ENCODE data around the gene MRPS10. TPM values are rescaled to one million over a fixed set of nuclear protein-coding genes. Genes with fewer than 3 reads are reported as not detected.

The MRPS10 gene
- total and polyA plus RNA-seq, 7 donors: 27.7 to 41.4 (median 33.0) TPM

GRCh38 chr6:42259286-42259685, 41.6 kb upstream of the MRPS10 start:
- H3K27ac ChIP-seq: peak overlapping the region in 1 of 4 donors; percentile 16
- no peaks in the 10 kb centered on the region for H3K9me3 ChIP-seq
- peaks cover 0 to 23% (median 6%) of the 10 kb centered on the region in 4 donors for H3K4me1 ChIP-seq
- peaks cover 4 to 42% (median 8%) of the 10 kb centered on the region in 4 donors for H3K36me3 ChIP-seq
- 95 to 96% methylated on average over 31 of the region's 31 CpGs for WGBS, 2 donors
- no peak for TF ChIP-seq CTCF (IDR thresholded peaks at IDR 0.05)
- TF ChIP-seq POLR2AphosphoS5 (IDR thresholded peaks at IDR 0.05): no peak
- TF ChIP-seq POLR2A (IDR thresholded peaks at IDR 0.05): no peak
- TF ChIP-seq EP300 (IDR thresholded peaks at IDR 0.05): no peak
- H3K27me3 ChIP-seq: no peaks in the 10 kb centered on the region
- no peak overlapping the region for H3K4me3 ChIP-seq
- no peak for DNase-seq
- intact Hi-C loops (cut with DNase I): no loop called here

- intact Hi-C loops (cut with DNase I): no loop called here
- Histone ChIP-seq H3K4me3 (no peak overlapping the region), H3K4me1 (peaks cover 0 to 20% (median 6%) of the 10 kb centered on the region in 4 donors), H3K36me3 (peaks cover 4 to 56% (median 9%) of the 10 kb centered on the region in 4 donors), H3K27ac (no peak overlapping the region), H3K9me3 (no peaks in the 10 kb centered on the region), H3K27me3 (no peaks in the 10 kb centered on the region)
- DNase-seq: no peak
- TF ChIP-seq POLR2AphosphoS5 (IDR thresholded peaks at IDR 0.05) (no peak), EP300 (IDR thresholded peaks at IDR 0.05) (no peak), CTCF (IDR thresholded peaks at IDR 0.05) (no peak), POLR2A (IDR thresholded peaks at IDR 0.05) (no peak)
- 89 to 93% methylated on average over 3 of the region's 3 CpGs for WGBS, 2 donors
Observed at GRCh38 chr6:42257614-42258013, 40.0 kb upstream of the MRPS10 start.

GRCh38 chr6:42257063-42257462, 39.4 kb upstream of the MRPS10 start:
- H3K36me3 ChIP-seq: peaks cover 4 to 56% (median 9%) of the 10 kb centered on the region in 4 donors
- intact Hi-C loops (cut with DNase I): no loop called here
- WGBS, 2 donors: 79% methylated on average over 3 of the region's 3 CpGs

GRCh38 chr6:42255050-42255449, 37.4 kb upstream of the MRPS10 start:
- H3K9me3 ChIP-seq: no peaks in the 10 kb centered on the region
- H3K4me3 ChIP-seq: no peak overlapping the region
- intact Hi-C loops (cut with DNase I): no loop called here
- no peak for TF ChIP-seq POLR2A (IDR thresholded peaks at IDR 0.05)
- no peak for TF ChIP-seq CTCF (IDR thresholded peaks at IDR 0.05)
- no peak for TF ChIP-seq EP300 (IDR thresholded peaks at IDR 0.05)
- no peak for TF ChIP-seq POLR2AphosphoS5 (IDR thresholded peaks at IDR 0.05)
- WGBS, 2 donors: 78 to 82% methylated on average over 5 of the region's 5 CpGs
- H3K27ac ChIP-seq: no peak overlapping the region
- no peaks in the 10 kb centered on the region for H3K27me3 ChIP-seq
- H3K4me1 ChIP-seq: peaks cover 0 to 13% (median 11%) of the 10 kb centered on the region in 4 donors
- peaks cover 4 to 56% (median 9%) of the 10 kb centered on the region in 4 donors for H3K36me3 ChIP-seq
- DNase-seq: no peak

More at GRCh38 chr6:42257063-42257462, 39.4 kb upstream of the MRPS10 start:
- TF ChIP-seq POLR2AphosphoS5 (IDR thresholded peaks at IDR 0.05): no peak
- no peak for TF ChIP-seq EP300 (IDR thresholded peaks at IDR 0.05)
- TF ChIP-seq POLR2A (IDR thresholded peaks at IDR 0.05): no peak
- TF ChIP-seq CTCF (IDR thresholded peaks at IDR 0.05): no peak
- Histone ChIP-seq H3K27ac (no peak overlapping the region), H3K9me3 (no peaks in the 10 kb centered on the region), H3K4me1 (peaks cover 0 to 24% (median 11%) of the 10 kb centered on the region in 4 donors), H3K27me3 (no peaks in the 10 kb centered on the region), H3K4me3 (no peak overlapping the region)
- no peak for DNase-seq

- 95% methylated on average over 9 of the region's 9 CpGs for WGBS, 2 donors
- Histone ChIP-seq H3K27ac (no peak overlapping the region), H3K4me1 (peaks cover 0 to 12% (median 9%) of the 10 kb centered on the region in 4 donors), H3K9me3 (no peaks in the 10 kb centered on the region), H3K4me3 (no peak overlapping the region), H3K27me3 (no peaks in the 10 kb centered on the region), H3K36me3 (peaks cover 4 to 56% (median 9%) of the 10 kb centered on the region in 4 donors)
- no peak for TF ChIP-seq POLR2A (IDR thresholded peaks at IDR 0.05)
- no peak for TF ChIP-seq EP300 (IDR thresholded peaks at IDR 0.05)
- no peak for TF ChIP-seq CTCF (IDR thresholded peaks at IDR 0.05)
- TF ChIP-seq POLR2AphosphoS5 (IDR thresholded peaks at IDR 0.05): no peak
- intact Hi-C loops (cut with DNase I): no loop called here
- no peak for DNase-seq
Observed at GRCh38 chr6:42254505-42254904, 36.8 kb upstream of the MRPS10 start.
